Effector memory CD4-positive, alpha-beta T cell (primary cell): ENCODE data around the gene AKR1C1.
"Not testable (repeated sequence)": the region's sequence is repeated elsewhere in the genome, so short reads cannot be mapped to it uniquely, and the experiment has no call there.

Source experiments
- DNase-seq, 3 donors: peaks; one replicate each; pipeline ENCODE4 v3.0.0-alpha.2; 2020
- H3K27ac ChIP-seq: 2 replicates; pipeline ENCODE4 v1.7.0; 2013; ENCODE audit warnings: mild to moderate bottlenecking, low read length, moderate library complexity; ENCODE audit not compliant: insufficient read depth, poor library complexity, severe bottlenecking
- H3K27me3 ChIP-seq: replicated peaks from 2 replicates; pipeline ENCODE4 v1.7.0; 2013; ENCODE audit warnings: mild to moderate bottlenecking, low read length; ENCODE audit not compliant: insufficient read depth, control insufficient read depth, poor library complexity, severe bottlenecking
- H3K36me3 ChIP-seq: 2 replicates; pipeline ENCODE4 v1.7.0; 2013; ENCODE audit warnings: mild to moderate bottlenecking, low read length, moderate library complexity; ENCODE audit not compliant: control insufficient read depth, insufficient read depth
- H3K4me1 ChIP-seq: 2 replicates; pipeline ENCODE4 v1.7.0; 2013; ENCODE audit warnings: low read length, mild to moderate bottlenecking; ENCODE audit not compliant: control insufficient read depth, insufficient read depth, poor library complexity, severe bottlenecking
- H3K4me3 ChIP-seq: 2 replicates; pipeline ENCODE4 v1.7.0; 2013; ENCODE audit warnings: low read length, low read depth, mild to moderate bottlenecking; ENCODE audit not compliant: insufficient read depth, poor library complexity, severe bottlenecking
- H3K9me3 ChIP-seq: 2 replicates; pipeline ENCODE4 v1.7.0; 2013; ENCODE audit warnings: mild to moderate bottlenecking, low read length, moderate library complexity; ENCODE audit not compliant: control insufficient read depth

Gene AKR1C1

DNA sequence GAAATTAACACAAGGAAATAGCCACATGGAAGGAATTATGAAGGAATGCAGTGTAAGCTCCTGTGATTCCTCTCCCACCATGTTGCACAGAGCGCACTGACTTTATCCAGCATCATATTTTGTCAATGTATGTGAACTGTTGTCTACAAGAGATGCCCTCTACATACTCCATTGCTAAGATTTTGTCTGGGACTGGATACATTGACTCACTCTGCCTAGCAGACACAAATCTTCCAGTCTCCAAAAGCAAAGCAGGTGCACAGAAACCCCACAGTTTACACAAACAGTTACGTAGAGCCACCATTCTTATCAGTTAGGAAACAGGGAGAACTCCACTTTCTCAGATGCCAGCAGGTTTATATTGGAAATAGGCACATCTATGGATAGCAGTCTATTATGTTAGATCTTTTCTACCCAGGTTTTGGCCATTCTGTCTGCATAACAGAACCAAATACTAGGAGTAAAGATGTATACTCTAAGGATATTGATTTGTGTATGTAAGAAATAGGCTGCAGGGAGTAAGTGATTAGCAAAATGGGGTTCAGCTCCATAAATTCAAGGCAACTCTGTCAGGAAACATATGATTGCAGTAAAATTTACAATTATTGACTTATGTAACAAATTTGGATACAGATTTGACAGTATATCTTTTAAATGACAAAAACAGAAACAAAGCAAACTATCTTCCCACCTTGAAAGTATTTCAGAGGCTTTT, 39.0 kb downstream of the AKR1C1 start:
- no peaks in the 10 kb centered on the region for H3K9me3 ChIP-seq
- H3K4me3 ChIP-seq, result no peak overlapping the region
- no peaks in the 10 kb centered on the region for H3K27me3 ChIP-seq
- no peaks in the 10 kb centered on the region for H3K4me1 ChIP-seq
- H3K27ac ChIP-seq, result no peak overlapping the region
- no peaks in the 10 kb centered on the region for H3K36me3 ChIP-seq
- DNase-seq, result no peak

- not testable (repeated sequence) for H3K27me3 ChIP-seq, H3K27ac ChIP-seq, DNase-seq, H3K4me1 ChIP-seq, H3K4me3 ChIP-seq, H3K36me3 ChIP-seq, H3K9me3 ChIP-seq
Observed at GRCh38 chr10:5003127-5004029, 40.2 kb downstream of the AKR1C1 start, which contains the start of gene AKR1C2. Gene AKR1C2, minus strand, starts transcription at chr10:5003857. Its CDS starts 22 bp downstream, at chr10:5003835.

DNA sequence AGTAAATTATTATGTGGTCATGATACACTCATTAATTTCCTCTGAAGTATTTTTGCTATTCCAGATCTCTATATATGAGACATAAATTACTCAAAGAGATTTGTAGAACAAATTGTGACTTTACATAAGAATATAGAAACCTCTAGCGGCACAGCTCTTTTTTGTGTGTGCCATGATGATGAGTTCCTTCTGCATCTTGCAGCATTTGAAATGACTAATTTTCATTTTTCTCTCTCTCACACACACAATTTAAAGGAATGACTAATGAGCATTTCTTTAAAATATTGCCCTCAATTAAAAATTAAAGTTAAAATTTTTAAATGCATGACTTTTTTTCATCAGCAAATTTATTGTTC, 40.8 kb downstream of the AKR1C1 start:
- not testable (repeated sequence) for H3K36me3 ChIP-seq, H3K9me3 ChIP-seq, DNase-seq, H3K27ac ChIP-seq, H3K4me3 ChIP-seq, H3K4me1 ChIP-seq, H3K27me3 ChIP-seq

DNA sequence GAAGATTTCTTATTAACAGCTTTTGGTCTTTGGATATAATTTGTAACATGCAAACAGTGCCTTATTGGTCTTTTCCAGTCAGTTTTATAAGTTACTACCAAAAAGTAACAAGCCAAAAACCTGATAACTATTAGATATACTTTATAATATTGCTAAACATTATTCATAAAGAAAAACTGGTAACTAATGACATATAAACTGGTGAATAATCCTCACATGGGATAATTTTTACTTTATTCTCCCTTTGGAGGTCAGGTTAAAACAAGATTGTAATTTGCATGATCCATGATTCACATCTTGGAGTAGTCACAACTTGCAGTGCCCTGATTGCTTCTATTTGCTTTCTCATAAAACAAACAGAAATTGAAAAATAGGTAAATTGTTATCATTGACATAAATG, 41.3 kb downstream of the AKR1C1 start:
- not testable (repeated sequence) for H3K4me3 ChIP-seq, H3K27me3 ChIP-seq, H3K9me3 ChIP-seq, DNase-seq, H3K27ac ChIP-seq, H3K36me3 ChIP-seq, H3K4me1 ChIP-seq

DNA sequence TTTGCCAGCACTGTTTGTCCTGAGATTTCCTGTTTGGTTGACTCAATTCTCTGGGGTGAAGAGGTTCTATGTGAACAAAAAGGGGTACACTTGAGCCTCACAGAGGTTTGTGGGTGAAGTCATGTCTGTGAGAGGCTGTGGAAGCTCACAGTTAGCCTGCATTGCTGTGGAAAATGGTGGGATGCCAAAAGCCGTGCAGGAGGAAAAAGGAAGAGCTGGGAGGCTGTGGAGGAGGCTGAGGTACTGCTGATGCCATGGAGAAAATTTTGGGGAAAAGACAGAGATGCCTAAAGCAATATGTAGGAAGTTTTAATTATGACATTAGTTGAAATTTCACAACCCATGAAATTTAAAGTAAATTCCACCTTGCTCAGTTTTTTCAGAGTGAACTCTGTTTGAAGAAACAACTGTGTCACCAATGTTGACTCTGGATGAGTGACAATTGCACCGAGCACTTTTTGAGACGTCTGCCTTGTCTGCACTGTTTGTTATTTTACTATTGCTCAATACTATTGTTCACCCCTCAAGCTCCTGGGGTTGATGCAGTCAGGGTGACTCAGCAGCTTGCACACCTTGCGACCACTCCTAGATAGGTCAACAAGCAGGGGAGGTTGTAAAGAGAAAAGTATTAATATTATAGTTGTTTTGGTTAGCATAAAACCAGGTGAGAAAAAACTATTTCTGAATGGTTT, 45.8 kb downstream of the AKR1C1 start:
- H3K36me3 ChIP-seq, H3K4me1 ChIP-seq, H3K27me3 ChIP-seq, H3K9me3 ChIP-seq, DNase-seq, H3K27ac ChIP-seq, H3K4me3 ChIP-seq: not testable (repeated sequence)

- H3K36me3 ChIP-seq, H3K27me3 ChIP-seq, H3K27ac ChIP-seq, H3K9me3 ChIP-seq, H3K4me3 ChIP-seq, H3K4me1 ChIP-seq, DNase-seq: not testable (repeated sequence)
Observed at GRCh38 chr10:5010043-5010442, 46.8 kb downstream of the AKR1C1 start.

- H3K36me3 ChIP-seq, H3K4me1 ChIP-seq, H3K9me3 ChIP-seq, H3K27me3 ChIP-seq, DNase-seq, H3K4me3 ChIP-seq, H3K27ac ChIP-seq: not testable (repeated sequence)
Observed at GRCh38 chr10:5011392-5011791, 48.2 kb downstream of the AKR1C1 start.

- no peak overlapping the region for H3K4me3 ChIP-seq
- no peak overlapping the region for H3K27ac ChIP-seq
- H3K36me3 ChIP-seq, result no peaks in the 10 kb centered on the region
- H3K27me3 ChIP-seq, result no peaks in the 10 kb centered on the region
- no peaks in the 10 kb centered on the region for H3K4me1 ChIP-seq
- H3K9me3 ChIP-seq, result no peaks in the 10 kb centered on the region
- no peak for DNase-seq
Observed at GRCh38 chr10:5012595-5012994, 49.4 kb downstream of the AKR1C1 start.

GRCh38 chr10:5013385-5013784, 50.2 kb downstream of the AKR1C1 start:
- DNase-seq, result no peak
- Histone ChIP-seq H3K4me3 (no peak overlapping the region), H3K4me1 (no peaks in the 10 kb centered on the region), H3K9me3 (no peaks in the 10 kb centered on the region), H3K36me3 (no peaks in the 10 kb centered on the region), H3K27me3 (no peaks in the 10 kb centered on the region), H3K27ac (no peak overlapping the region)
